ENCODE results near the gene CSTB. TPM values are rescaled to one million over a fixed set of nuclear protein-coding genes. Genes with fewer than 3 reads are reported as not detected.
A peak's percentile ranks its signal among the peaks of the same experiment; 100 is the strongest.

Gene CSTB
- total RNA-seq, 1 donor from 2014 or later: 45.4 TPM

DNA sequence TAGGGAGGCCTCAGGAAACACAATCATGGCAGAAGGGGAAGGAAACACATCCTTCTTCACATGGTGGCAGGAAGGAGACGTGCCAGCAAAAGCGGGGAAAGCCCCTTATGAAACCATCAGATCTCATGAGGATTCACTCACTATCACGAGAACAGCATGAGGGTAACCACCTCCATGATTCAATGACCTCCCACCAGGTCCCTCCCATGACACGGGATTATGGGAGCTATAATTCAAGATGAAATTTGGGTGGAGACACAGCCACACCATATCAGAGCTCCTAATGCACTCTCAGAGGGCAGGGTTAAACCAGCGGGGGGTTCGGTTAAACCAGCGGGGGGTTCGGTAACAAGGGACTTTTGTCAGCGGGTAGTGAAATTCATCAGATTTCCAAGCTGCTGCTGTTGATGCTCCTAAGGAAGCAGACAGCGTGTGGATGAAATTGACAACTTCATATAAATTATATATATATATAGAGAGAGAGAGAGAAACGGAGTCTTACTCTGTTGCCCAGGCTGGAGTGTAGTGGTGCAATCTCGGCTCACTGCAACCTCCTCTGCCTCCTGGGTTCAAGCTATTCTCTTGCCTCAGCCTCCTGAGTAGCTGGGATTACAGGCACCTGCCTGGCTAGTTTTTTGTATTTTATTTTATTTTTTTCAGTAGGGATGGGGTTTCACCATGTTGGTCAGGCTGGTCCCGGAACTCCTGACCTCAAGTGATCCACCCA is 4.2 kb downstream of the CSTB start:
- no peaks in the 10 kb centered on the region for H3K27me3 Mint-ChIP-seq
- peak overlapping the region; percentile 59 for H3K27ac Mint-ChIP-seq
- TF ChIP-seq, protein P1, sequence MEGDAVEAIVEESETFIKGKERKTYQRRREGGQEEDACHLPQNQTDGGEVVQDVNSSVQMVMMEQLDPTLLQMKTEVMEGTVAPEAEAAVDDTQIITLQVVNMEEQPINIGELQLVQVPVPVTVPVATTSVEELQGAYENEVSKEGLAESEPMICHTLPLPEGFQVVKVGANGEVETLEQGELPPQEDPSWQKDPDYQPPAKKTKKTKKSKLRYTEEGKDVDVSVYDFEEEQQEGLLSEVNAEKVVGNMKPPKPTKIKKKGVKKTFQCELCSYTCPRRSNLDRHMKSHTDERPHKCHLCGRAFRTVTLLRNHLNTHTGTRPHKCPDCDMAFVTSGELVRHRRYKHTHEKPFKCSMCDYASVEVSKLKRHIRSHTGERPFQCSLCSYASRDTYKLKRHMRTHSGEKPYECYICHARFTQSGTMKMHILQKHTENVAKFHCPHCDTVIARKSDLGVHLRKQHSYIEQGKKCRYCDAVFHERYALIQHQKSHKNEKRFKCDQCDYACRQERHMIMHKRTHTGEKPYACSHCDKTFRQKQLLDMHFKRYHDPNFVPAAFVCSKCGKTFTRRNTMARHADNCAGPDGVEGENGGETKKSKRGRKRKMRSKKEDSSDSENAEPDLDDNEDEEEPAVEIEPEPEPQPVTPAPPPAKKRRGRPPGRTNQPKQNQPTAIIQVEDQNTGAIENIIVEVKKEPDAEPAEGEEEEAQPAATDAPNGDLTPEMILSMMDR (conservative IDR thresholded peaks at IDR 0.05): no peak
- peak overlapping the region; percentile 50 for H3K4me3 Mint-ChIP-seq
- peaks cover 15% of the 10 kb centered on the region for H3K36me3 Mint-ChIP-seq
- peaks cover 25% of the 10 kb centered on the region for H3K4me1 Mint-ChIP-seq (ENCODE audit: unreplicated experiment)
- DNase-seq (ENCODE audit: extremely low spot score, unreplicated experiment): no peak
- H3K9me3 Mint-ChIP-seq: no peaks in the 10 kb centered on the region

DNA sequence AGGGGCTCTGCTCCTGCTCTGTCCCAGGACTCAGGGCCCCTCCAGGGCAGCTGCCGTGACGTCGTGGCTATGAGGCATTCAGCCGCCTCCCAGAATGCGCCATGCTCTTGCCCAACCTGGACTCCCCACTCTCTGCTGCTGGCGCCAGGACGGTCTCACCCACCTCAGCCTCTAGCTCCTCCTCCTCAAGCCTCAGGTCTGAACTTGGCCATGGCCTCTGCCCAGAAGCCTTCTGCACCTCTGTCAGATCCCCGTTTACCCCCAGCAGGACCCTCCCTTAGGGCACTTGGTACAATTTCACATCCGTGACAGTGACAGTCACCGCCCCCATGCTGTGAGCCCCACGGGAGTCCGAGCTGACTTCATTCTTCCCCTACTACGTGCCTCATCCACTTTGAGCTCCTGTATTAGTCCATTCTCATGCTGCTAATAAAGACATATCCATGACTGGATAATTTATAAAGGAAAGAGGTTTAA is 4.9 kb downstream of the CSTB start:
- TF ChIP-seq, protein P1 (conservative IDR thresholded peaks at IDR 0.05): no peak
- no peaks in the 10 kb centered on the region for H3K27me3 Mint-ChIP-seq
- peaks cover 15% of the 10 kb centered on the region for H3K36me3 Mint-ChIP-seq
- H3K9me3 Mint-ChIP-seq: no peaks in the 10 kb centered on the region
- H3K4me1 Mint-ChIP-seq (ENCODE audit: unreplicated experiment): peaks cover 25% of the 10 kb centered on the region
- H3K4me3 Mint-ChIP-seq: peak overlapping the region; percentile 50
- peak overlapping the region; percentile 59 for H3K27ac Mint-ChIP-seq
- DNase-seq (ENCODE audit: extremely low spot score, unreplicated experiment): no peak

DNA sequence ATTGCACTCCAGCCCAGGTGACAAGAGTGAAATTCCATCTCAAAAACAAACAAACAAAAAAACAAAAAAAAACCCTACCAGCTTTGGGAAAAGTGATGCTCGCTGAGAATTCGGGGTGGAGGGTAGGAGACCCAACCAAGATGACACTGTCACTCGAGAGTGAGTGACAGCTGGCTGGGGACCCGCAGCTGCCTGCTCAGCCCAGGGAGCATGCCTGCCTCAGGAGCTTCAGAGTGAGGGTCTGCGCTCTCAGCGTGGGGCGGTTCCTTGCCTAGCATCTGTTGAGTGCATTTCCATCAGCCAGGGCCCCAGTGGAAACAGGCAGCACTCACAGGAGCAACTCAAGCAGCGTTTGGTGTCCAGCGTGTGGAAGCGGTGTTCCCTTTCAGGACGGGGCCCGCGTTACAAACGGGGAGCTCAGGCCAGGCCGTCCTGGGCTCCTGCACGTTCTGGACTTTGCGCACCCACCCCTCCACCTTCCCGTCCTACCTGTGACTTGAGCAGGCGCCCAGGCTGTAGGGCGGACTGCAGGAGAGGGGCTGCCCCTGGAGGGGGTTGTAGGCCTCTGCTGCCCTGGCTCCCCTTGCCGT is 5.9 kb downstream of the CSTB start:
- Mint-ChIP-seq H3K9me3 (no peaks in the 10 kb centered on the region), H3K36me3 (peaks cover 12% of the 10 kb centered on the region), H3K4me3 (no peak overlapping the region), H3K27ac (no peak overlapping the region), H3K4me1 (ENCODE audit: unreplicated experiment) (peaks cover 20% of the 10 kb centered on the region), H3K27me3 (no peaks in the 10 kb centered on the region)
- TF ChIP-seq, protein P1 (conservative IDR thresholded peaks at IDR 0.05): no peak
- no peak for DNase-seq (ENCODE audit: extremely low spot score, unreplicated experiment)

DNA sequence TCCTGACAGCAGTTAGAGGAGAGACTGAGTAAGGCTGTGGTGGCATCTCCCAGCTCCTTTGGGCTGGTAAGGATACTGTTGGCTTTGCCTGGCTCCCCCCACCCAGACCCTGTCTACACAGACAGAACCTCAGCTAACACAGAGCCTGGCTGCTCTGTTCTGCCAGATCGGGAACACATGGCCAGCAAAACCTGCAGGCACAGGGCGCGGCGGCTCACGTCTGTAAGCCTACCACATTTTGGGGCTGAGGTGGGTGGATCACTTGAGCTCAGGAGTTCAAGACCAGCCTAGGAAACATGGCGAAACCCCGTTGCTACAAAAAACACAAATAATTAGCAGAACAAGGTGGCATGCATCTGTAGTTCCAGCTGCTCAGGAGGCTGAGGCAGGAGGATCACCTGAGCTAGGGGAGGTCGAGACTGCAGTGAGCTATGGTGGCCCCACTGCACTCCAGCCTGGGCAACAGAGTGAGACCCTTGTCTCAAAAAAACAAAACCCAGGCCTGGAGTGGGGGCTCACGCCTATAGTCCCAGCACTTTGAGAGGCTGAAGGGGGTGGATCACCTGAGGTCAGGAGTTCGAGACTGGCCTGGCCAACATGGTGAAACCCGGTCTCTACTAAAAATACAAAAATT is 6.7 kb downstream of the CSTB start:
- H3K27me3 Mint-ChIP-seq: no peaks in the 10 kb centered on the region
- peak overlapping the region; percentile 95 for H3K27ac Mint-ChIP-seq
- no peak overlapping the region for H3K4me3 Mint-ChIP-seq

DNA sequence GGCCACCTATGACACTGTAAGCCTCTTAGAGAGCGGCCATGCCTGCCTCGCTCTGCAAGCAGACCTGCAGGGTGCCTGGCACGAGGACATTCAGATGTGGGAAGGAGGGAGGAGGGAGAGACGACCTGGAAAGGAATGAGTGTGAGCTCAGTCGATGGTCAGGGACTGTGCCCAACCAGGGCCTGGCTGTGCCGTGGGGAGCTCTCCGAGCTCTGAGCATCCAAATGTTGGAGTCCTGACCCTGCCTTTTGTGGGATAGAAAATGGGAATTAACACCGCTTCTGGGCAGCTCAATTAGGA is 7.3 kb downstream of the CSTB start:
- Mint-ChIP-seq H3K4me3 (peak overlapping the region; percentile 4), H3K9me3 (no peaks in the 10 kb centered on the region), H3K27ac (peak overlapping the region; percentile 95), H3K36me3 (peaks cover 8% of the 10 kb centered on the region), H3K4me1 (ENCODE audit: unreplicated experiment) (peaks cover 19% of the 10 kb centered on the region), H3K27me3 (no peaks in the 10 kb centered on the region)
- TF ChIP-seq, protein P1 (conservative IDR thresholded peaks at IDR 0.05): no peak
- DNase-seq (ENCODE audit: extremely low spot score, unreplicated experiment): no peak

More for the DNA sequence above, 6.7 kb downstream of the CSTB start:
- DNase-seq (ENCODE audit: extremely low spot score, unreplicated experiment): no peak
- no peaks in the 10 kb centered on the region for H3K9me3 Mint-ChIP-seq
- H3K4me1 Mint-ChIP-seq (ENCODE audit: unreplicated experiment): peaks cover 19% of the 10 kb centered on the region
- TF ChIP-seq, protein P1 (conservative IDR thresholded peaks at IDR 0.05): no peak
- H3K36me3 Mint-ChIP-seq: peaks cover 12% of the 10 kb centered on the region
